Esophagus squamous epithelium (tissue), 4 donors: ENCODE results near the gene NOS1.

ENCODE experiments used
- CTCF ChIP-seq, 6 experiments: fragments of 450-650 bp in 4 of 6; fragments of 200-600 bp in 2 of 6; sonication (generic) in 2 of 6; IDR thresholded peaks; one replicate each; pipeline ENCODE4 v1.5.1; 2016 to 2019; ENCODE audit warnings: antibody characterized with exemption in 6 of 6, mild to moderate bottlenecking in 4 of 6, moderate library complexity in 4 of 6
- POLR2A ChIP-seq, 4 donors: fragments of 450-650 bp; IDR thresholded peaks; one replicate each; pipeline ENCODE4 v1.6.1; 2017; ENCODE audit warnings: antibody characterized with exemption in 4 of 4, mild to moderate bottlenecking in 4 of 4, moderate library complexity in 3 of 4

- no peak for TF ChIP-seq CTCF (IDR thresholded peaks at IDR 0.05)
- TF ChIP-seq POLR2A (IDR thresholded peaks at IDR 0.05): no peak
These were observed 169.4 kb downstream of the NOS1 start for GRCh38 chr12:117192057-117192456.
